ENCODE measurements around the gene KCTD13. TPM values are rescaled to one million over a fixed set of nuclear protein-coding genes. Genes with fewer than 3 reads are reported as not detected.

KCTD13 gene
- total and polyA plus RNA-seq, 10 of the 15 experiments (the other 5 are each of a cell fraction or from before 2014, with no cell fraction given): 3.3 to 29.2 (median 12.5) TPM

DNA sequence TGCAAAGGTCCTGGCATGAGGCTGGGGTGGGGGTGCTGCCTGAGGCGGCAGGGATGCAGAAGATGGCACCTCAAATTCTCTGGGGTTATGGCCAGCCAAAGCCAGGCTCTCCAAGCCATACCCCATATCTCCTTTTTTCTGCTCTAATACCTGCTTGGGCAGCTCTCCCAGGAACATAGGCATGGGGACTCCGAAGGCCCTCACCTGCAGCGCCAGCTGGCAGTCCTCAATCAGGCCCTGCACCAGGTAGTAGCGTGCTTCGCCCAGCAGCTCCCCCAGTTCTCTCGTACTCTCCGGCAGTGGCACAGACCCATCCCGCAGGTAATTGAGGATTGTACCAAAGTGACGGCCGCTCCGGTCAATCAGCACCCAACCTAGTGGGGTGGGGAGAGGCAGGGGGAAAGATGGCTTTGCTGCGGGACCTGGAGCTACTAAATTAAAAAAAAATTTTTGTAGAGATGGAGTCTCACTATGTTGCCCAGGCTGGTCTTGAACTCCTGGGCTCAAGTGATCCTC is 3.0 kb downstream of the KCTD13 start:
- Histone ChIP-seq H3K79me2 (ENCODE audit: control insufficient read depth, insufficient read depth, low read length) (peaks cover 13% of the 10 kb centered on the region), H3K9me3 (replicated peaks; ENCODE audit: control insufficient read depth, insufficient read depth, low read length) (no peaks in the 10 kb centered on the region), H4K20me1 (ENCODE audit: control insufficient read depth, insufficient read depth) (no peaks in the 10 kb centered on the region), H3K9ac (ENCODE audit: control insufficient read depth, insufficient read depth, low read length) (no peak overlapping the region), H3K4me2 (ENCODE audit: control insufficient read depth, insufficient read depth) (no peak overlapping the region), H2AFZ (ENCODE audit: control insufficient read depth, low read depth, low read length) (no peak overlapping the region), H3K4me1 (ENCODE audit: control insufficient read depth, insufficient read depth, low read length) (peaks cover 11% of the 10 kb centered on the region), H3K27me3 (replicated peaks in 1 of 2; ENCODE audit: control insufficient read depth in 2 of 2, insufficient read depth in 2 of 2, low read length in 1 of 2) (no peaks in the 10 kb centered on the region), H3K36me3 (ENCODE audit: control insufficient read depth in 2 of 2, insufficient read depth in 2 of 2, low read length in 1 of 2) (peaks cover 0 to 9% of the 10 kb centered on the region in 2 experiments; a peak in 3 of 4 replicates), H3K27ac (ENCODE audit: control insufficient read depth, insufficient read depth) (no peak overlapping the region), H3K4me3 (no peak overlapping the region)
- FAIRE-seq (no peak), ATAC-seq (no peak), DNase-seq (ENCODE audit: low read depth, low spot score) (no peak)
- ChIA-PET SMC1A (ENCODE audit: uncharacterized antibody, unreplicated experiment) (no interaction called here), CTCF (no interaction called here), RAD21 (ENCODE audit: unreplicated experiment) (no interaction called here), POLR2A (interaction anchor here (0.6 to 0.8 kb wide), 2 partner anchors 15 to 162 kb away, joined by 3 read pairs; no protein-coding TSS in a partner anchor)
- in situ Hi-C loops (cut with MboI) (no loop called here), intact Hi-C loops (cut with micrococcal nuclease; ENCODE audit: unreplicated experiment) (loop anchor here (10.0 kb wide), 1 partner anchor 58 kb away; the partner anchor contains the start of gene CDIPT)
- BruUV-seq (replicated peaks): no TSS peak
- WGBS (ENCODE audit: insufficient coverage, insufficient replicate concordance, low lambda C conversion rate, missing lambda C conversion rate): 96% methylated on average over 12 of the region's 12 CpGs
- TF ChIP-seq TCF12 (IDR thresholded peaks at IDR 0.05; ENCODE audit: low read depth, low read length): no peak
- TF ChIP-seq ZNF24 (IDR thresholded peaks at IDR 0.05): no peak
- no peak for TF ChIP-seq CHD4 (IDR thresholded peaks at IDR 0.05)
- no peak for TF ChIP-seq CHD2 (IDR thresholded peaks at IDR 0.05; ENCODE audit: borderline replicate concordance, low read depth, low read length)
- TF ChIP-seq, protein P1, sequence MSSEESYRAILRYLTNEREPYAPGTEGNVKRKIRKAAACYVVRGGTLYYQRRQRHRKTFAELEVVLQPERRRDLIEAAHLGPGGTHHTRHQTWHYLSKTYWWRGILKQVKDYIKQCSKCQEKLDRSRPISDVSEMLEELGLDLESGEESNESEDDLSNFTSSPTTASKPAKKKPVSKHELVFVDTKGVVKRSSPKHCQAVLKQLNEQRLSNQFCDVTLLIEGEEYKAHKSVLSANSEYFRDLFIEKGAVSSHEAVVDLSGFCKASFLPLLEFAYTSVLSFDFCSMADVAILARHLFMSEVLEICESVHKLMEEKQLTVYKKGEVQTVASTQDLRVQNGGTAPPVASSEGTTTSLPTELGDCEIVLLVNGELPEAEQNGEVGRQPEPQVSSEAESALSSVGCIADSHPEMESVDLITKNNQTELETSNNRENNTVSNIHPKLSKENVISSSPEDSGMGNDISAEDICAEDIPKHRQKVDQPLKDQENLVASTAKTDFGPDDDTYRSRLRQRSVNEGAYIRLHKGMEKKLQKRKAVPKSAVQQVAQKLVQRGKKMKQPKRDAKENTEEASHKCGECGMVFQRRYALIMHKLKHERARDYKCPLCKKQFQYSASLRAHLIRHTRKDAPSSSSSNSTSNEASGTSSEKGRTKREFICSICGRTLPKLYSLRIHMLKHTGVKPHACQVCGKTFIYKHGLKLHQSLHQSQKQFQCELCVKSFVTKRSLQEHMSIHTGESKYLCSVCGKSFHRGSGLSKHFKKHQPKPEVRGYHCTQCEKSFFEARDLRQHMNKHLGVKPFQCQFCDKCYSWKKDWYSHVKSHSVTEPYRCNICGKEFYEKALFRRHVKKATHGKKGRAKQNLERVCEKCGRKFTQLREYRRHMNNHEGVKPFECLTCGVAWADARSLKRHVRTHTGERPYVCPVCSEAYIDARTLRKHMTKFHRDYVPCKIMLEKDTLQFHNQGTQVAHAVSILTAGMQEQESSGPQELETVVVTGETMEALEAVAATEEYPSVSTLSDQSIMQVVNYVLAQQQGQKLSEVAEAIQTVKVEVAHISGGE (CRISPR knock-in tag; IDR thresholded peaks at IDR 0.05): no peak
- TF ChIP-seq TBL1XR1 (IDR thresholded peaks at IDR 0.05; ENCODE audit: low read depth, low read length): no peak
- TF ChIP-seq SIX5 (IDR thresholded peaks at IDR 0.05; ENCODE audit: low read depth, low read length, severe bottlenecking): no peak
- no peak for TF ChIP-seq RFX5 (IDR thresholded peaks at IDR 0.05; ENCODE audit: low read depth, low read length)
- TF ChIP-seq CEBPZ (IDR thresholded peaks at IDR 0.05; ENCODE audit: low read depth, low read length): no peak
- TF ChIP-seq, protein P2, sequence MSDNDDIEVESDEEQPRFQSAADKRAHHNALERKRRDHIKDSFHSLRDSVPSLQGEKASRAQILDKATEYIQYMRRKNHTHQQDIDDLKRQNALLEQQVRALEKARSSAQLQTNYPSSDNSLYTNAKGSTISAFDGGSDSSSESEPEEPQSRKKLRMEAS (IDR thresholded peaks at IDR 0.05; ENCODE audit: low read depth, low read length): no peak
- no peak for TF ChIP-seq SMAD1 (IDR thresholded peaks at IDR 0.05; ENCODE audit: low read depth, partially characterized antibody)
- no peak for TF ChIP-seq NBN (IDR thresholded peaks at IDR 0.05)
- TF ChIP-seq FOXK2 (IDR thresholded peaks at IDR 0.05): no peak
- no peak for TF ChIP-seq HDGF (IDR thresholded peaks at IDR 0.05)
- TF ChIP-seq BMI1 (IDR thresholded peaks at IDR 0.05; ENCODE audit: borderline replicate concordance): no peak

Data from GM12878 (cell line).